H9 (cell line): ENCODE data around the gene DPYD. TPM values are rescaled to one million over a fixed set of nuclear protein-coding genes. Genes with fewer than 3 reads are reported as not detected.

Experiments
- DNase-seq: peaks from one replicate; pipeline ENCODE4 v3.0.0-alpha.2; 2017
- H2AFZ ChIP-seq: one replicate; pipeline ENCODE4 v1.6.1; 2013; ENCODE audit warnings: mild to moderate bottlenecking, low read length, control low read depth, moderate library complexity
- H2AK5ac ChIP-seq: 2 replicates; pipeline ENCODE4 v1.6.1; 2013; ENCODE audit warnings: low read length, control low read depth, mixed read lengths; ENCODE audit not compliant: insufficient read length
- H2BK120ac ChIP-seq: one replicate; pipeline ENCODE4 v1.6.1; 2013; ENCODE audit warnings: low read depth, mild to moderate bottlenecking, low read length, control low read depth, inconsistent platforms; ENCODE audit not compliant: poor library complexity, severe bottlenecking
- H2BK12ac ChIP-seq: 2 replicates; pipeline ENCODE4 v1.6.1; 2013; ENCODE audit warnings: low read length, control low read depth, mixed read lengths, low read depth; ENCODE audit not compliant: insufficient read length
- H2BK15ac ChIP-seq: 2 replicates; pipeline ENCODE4 v1.6.1; 2013; ENCODE audit warnings: low read depth, low read length, control low read depth
- H2BK20ac ChIP-seq: one replicate; pipeline ENCODE4 v1.6.1; 2013; ENCODE audit warnings: low read depth, mild to moderate bottlenecking, low read length, control low read depth, inconsistent platforms; ENCODE audit not compliant: poor library complexity, severe bottlenecking
- H2BK5ac ChIP-seq: 2 replicates; pipeline ENCODE4 v1.6.1; 2013; ENCODE audit warnings: low read length, control low read depth, mixed read lengths; ENCODE audit not compliant: insufficient read length
- H3K14ac ChIP-seq: 2 replicates; pipeline ENCODE4 v1.6.1; 2013; ENCODE audit warnings: low read length, control low read depth; ENCODE audit not compliant: insufficient read depth
- H3K18ac ChIP-seq: 2 replicates; pipeline ENCODE4 v1.6.1; 2013; ENCODE audit warnings: low read depth, mild to moderate bottlenecking, mixed read lengths, low read length, control low read depth; ENCODE audit not compliant: insufficient read length
- H3K23ac ChIP-seq: 2 replicates; pipeline ENCODE4 v1.6.1; 2013; ENCODE audit warnings: low read length, control low read depth, mixed read lengths, low read depth; ENCODE audit not compliant: insufficient read length
- H3K23me2 ChIP-seq: 2 replicates; pipeline ENCODE4 v1.6.1; 2013; ENCODE audit warnings: low read depth, mild to moderate bottlenecking, mixed read lengths, low read length, control low read depth; ENCODE audit not compliant: insufficient read length, poor library complexity, severe bottlenecking
- H3K27ac ChIP-seq: 2 replicates; pipeline ENCODE4 v1.5.1; 2013; ENCODE audit warnings: low read length, control low read depth, mixed read lengths, low read depth; ENCODE audit not compliant: insufficient read length
- H3K27me3 ChIP-seq: 2 replicates; pipeline ENCODE4 v1.6.1; 2013; ENCODE audit warnings: low read length, control low read depth, inconsistent platforms; ENCODE audit not compliant: insufficient read depth
- H3K4ac ChIP-seq: 2 replicates; pipeline ENCODE4 v1.6.1; 2013; ENCODE audit warnings: low read depth, mild to moderate bottlenecking, control low read depth, inconsistent platforms, low read length, moderate library complexity
- H3K4me1 ChIP-seq: 2 replicates; pipeline ENCODE4 v1.6.1; 2013; ENCODE audit warnings: low read length, control low read depth, inconsistent platforms; ENCODE audit not compliant: insufficient read depth
- H3K4me2 ChIP-seq: 2 replicates; pipeline ENCODE4 v1.6.1; 2013; ENCODE audit warnings: low read length, control low read depth, mixed read lengths; ENCODE audit not compliant: insufficient read length, insufficient read depth
- H3K56ac ChIP-seq: 2 replicates; pipeline ENCODE4 v1.6.1; 2013; ENCODE audit warnings: low read depth, mild to moderate bottlenecking, mixed read lengths, low read length, control low read depth; ENCODE audit not compliant: insufficient read length
- H3K79me1 ChIP-seq: 2 replicates; pipeline ENCODE4 v1.6.1; 2013; ENCODE audit warnings: low read depth, mild to moderate bottlenecking, moderate library complexity, low read length, control low read depth, inconsistent platforms; ENCODE audit not compliant: insufficient read depth, poor library complexity, severe bottlenecking
- H3K79me2 ChIP-seq: 2 replicates; pipeline ENCODE4 v1.6.1; 2013; ENCODE audit warnings: low read length, control low read depth, inconsistent platforms; ENCODE audit not compliant: insufficient read depth
- H3K9ac ChIP-seq: 2 replicates; pipeline ENCODE4 v1.6.1; 2013; ENCODE audit warnings: low read length, control low read depth, mixed read lengths; ENCODE audit not compliant: insufficient read length; ENCODE audit errors: extremely low read depth
- H3K9me3 ChIP-seq: one replicate; pipeline ENCODE4 v1.6.1; 2013; ENCODE audit warnings: low read depth, low read length, inconsistent platforms; ENCODE audit not compliant: control insufficient read depth
- H3T11ph ChIP-seq: one replicate; pipeline ENCODE4 v1.6.1; 2013; ENCODE audit warnings: mild to moderate bottlenecking, low read length, control low read depth, inconsistent platforms
- H4K20me1 ChIP-seq: one replicate; pipeline ENCODE4 v1.6.1; 2013; ENCODE audit not compliant: control insufficient read depth, insufficient read length, insufficient read depth
- H4K5ac ChIP-seq: 2 replicates; pipeline ENCODE4 v1.6.1; 2013; ENCODE audit warnings: low read depth, mild to moderate bottlenecking, mixed read lengths, low read length, control low read depth; ENCODE audit not compliant: insufficient read length
- H4K8ac ChIP-seq: replicated peaks from 2 replicates; pipeline ENCODE4 v1.6.1; 2013; ENCODE audit warnings: low read length, control low read depth, mixed read lengths, low read depth; ENCODE audit not compliant: insufficient read length
- H4K91ac ChIP-seq: 2 replicates; pipeline ENCODE4 v1.6.1; 2013; ENCODE audit warnings: low read depth, mild to moderate bottlenecking, moderate library complexity, mixed read lengths, low read length, control low read depth; ENCODE audit not compliant: insufficient read length
- H3K27ac Mint-ChIP-seq, 3 experiments: 2 replicates in 2 of 3; 3 replicates in 1 of 3; pipeline ENCODE4 v1.8.0; 2020 to 2021; ENCODE audit warnings: mixed read lengths in 3 of 3, mild to moderate bottlenecking in 1 of 3, moderate library complexity in 1 of 3
- H3K27me3 Mint-ChIP-seq: 2 replicates; pipeline ENCODE4 v1.8.0; 2021; ENCODE audit warnings: low read depth, mild to moderate bottlenecking, moderate library complexity, mixed read lengths
- H3K36me3 Mint-ChIP-seq, 3 experiments: 2 replicates in 2 of 3; 3 replicates in 1 of 3; pipeline ENCODE4 v1.8.0; 2020 to 2021; ENCODE audit warnings: low read depth in 3 of 3, mixed read lengths in 3 of 3; ENCODE audit not compliant: insufficient read depth in 1 of 3
- H3K4me1 Mint-ChIP-seq, 2 experiments: 2 replicates each; pipeline ENCODE4 v1.8.0; 2020; ENCODE audit warnings: mixed read lengths in 2 of 2
- H3K4me3 Mint-ChIP-seq, 2 experiments: 2 replicates in 1 of 2; 3 replicates in 1 of 2; pipeline ENCODE4 v1.8.0; 2020 to 2021; ENCODE audit warnings: mild to moderate bottlenecking in 2 of 2, mixed read lengths in 2 of 2, moderate library complexity in 1 of 2
- H3K9me3 Mint-ChIP-seq, 2 experiments: 2 replicates in 1 of 2; 3 replicates in 1 of 2; pipeline ENCODE4 v1.8.0; 2020; ENCODE audit warnings: mild to moderate bottlenecking in 2 of 2, mixed read lengths in 2 of 2, moderate library complexity in 1 of 2
- WGBS: extraction: QIAGEN DNeasy Blood & Tissue Kit; methylation state at CpG from one replicate; pipeline ENCODE4 v1.1.7; 2013; ENCODE audit warnings: missing lambda C conversion rate, low lambda C conversion rate, mixed read lengths; ENCODE audit not compliant: insufficient read length; ENCODE audit errors: extremely low coverage; 5-methylcytosine and 5-hydroxymethylcytosine counted together
- total RNA-seq: library from RNA; stranded (reverse); gene quantifications from 2 replicates; pipeline ENCODE4 v1.2.1, GENCODE V29; 2021
- TF ChIP-seq, protein P1 (sequence below): fragments of 200-600 bp; sonication (generic); conservative IDR thresholded peaks from 3 replicates; pipeline ENCODE4 v1.8.0; 2021; ENCODE audit warnings: antibody characterized with exemption, mild to moderate bottlenecking

DPYD gene
- total RNA-seq, 1 experiment from 2014 or later: 0.37 TPM

- Histone ChIP-seq H4K5ac (no peak overlapping the region), H2BK15ac (no peak overlapping the region), H4K20me1 (no peaks in the 10 kb centered on the region), H2BK20ac (no peak overlapping the region), H4K8ac (no peak overlapping the region), H3K79me1 (no peaks in the 10 kb centered on the region), H3K4ac (no peak overlapping the region), H3K23me2 (no peaks in the 10 kb centered on the region), H4K91ac (no peak overlapping the region), H2BK5ac (no peak overlapping the region), H3K18ac (no peak overlapping the region), H3K9me3 (no peaks in the 10 kb centered on the region), H2AFZ (no peak overlapping the region), H3K56ac (no peak overlapping the region), H3K79me2 (no peaks in the 10 kb centered on the region), H2AK5ac (no peak overlapping the region), H3K27ac (no peak overlapping the region), H3K4me1 (no peaks in the 10 kb centered on the region), H3K14ac (no peak overlapping the region), H3K4me2 (no peak overlapping the region), H3K27me3 (no peaks in the 10 kb centered on the region), H3T11ph (no peak overlapping the region), H3K9ac (no peak overlapping the region), H3K23ac (no peak overlapping the region), H2BK120ac (no peak overlapping the region), H2BK12ac (no peak overlapping the region)
- peaks cover 0 to 4% (median 0%) of the 10 kb centered on the region in 3 experiments; a peak in 2 of 7 replicates for H3K36me3 Mint-ChIP-seq
- TF ChIP-seq, protein P1, sequence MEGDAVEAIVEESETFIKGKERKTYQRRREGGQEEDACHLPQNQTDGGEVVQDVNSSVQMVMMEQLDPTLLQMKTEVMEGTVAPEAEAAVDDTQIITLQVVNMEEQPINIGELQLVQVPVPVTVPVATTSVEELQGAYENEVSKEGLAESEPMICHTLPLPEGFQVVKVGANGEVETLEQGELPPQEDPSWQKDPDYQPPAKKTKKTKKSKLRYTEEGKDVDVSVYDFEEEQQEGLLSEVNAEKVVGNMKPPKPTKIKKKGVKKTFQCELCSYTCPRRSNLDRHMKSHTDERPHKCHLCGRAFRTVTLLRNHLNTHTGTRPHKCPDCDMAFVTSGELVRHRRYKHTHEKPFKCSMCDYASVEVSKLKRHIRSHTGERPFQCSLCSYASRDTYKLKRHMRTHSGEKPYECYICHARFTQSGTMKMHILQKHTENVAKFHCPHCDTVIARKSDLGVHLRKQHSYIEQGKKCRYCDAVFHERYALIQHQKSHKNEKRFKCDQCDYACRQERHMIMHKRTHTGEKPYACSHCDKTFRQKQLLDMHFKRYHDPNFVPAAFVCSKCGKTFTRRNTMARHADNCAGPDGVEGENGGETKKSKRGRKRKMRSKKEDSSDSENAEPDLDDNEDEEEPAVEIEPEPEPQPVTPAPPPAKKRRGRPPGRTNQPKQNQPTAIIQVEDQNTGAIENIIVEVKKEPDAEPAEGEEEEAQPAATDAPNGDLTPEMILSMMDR: no peak
- H3K27ac Mint-ChIP-seq: no peak overlapping the region
- WGBS: no CpG with 5 or more reads among the region's 3 CpGs
- no peaks in the 10 kb centered on the region for H3K4me1 Mint-ChIP-seq
- H3K4me3 Mint-ChIP-seq: no peak overlapping the region
- no peak for DNase-seq
- H3K9me3 Mint-ChIP-seq: peaks cover 4 to 5% of the 10 kb centered on the region in 2 experiments; a peak in 2 of 5 replicates
- no peaks in the 10 kb centered on the region for H3K27me3 Mint-ChIP-seq
Observed at GRCh38 chr1:97898948-97899347, 21.9 kb downstream of the DPYD start.
